GM12878 (cell line): ENCODE measurements around the gene PPRC1.

ENCODE experiments used
- CTCF ChIP-seq, 3 experiments: IDR thresholded peaks in 2 of 3; conservative IDR thresholded peaks in 1 of 3; 2 replicates each; pipeline ENCODE4 v1.5.1; 2011; ENCODE audit warnings: low read depth in 3 of 3, low read length in 3 of 3, mild to moderate bottlenecking in 3 of 3, control low read depth in 2 of 3, moderate library complexity in 2 of 3, inconsistent platforms in 1 of 3, mixed read lengths in 1 of 3; ENCODE audit not compliant: control insufficient read depth in 2 of 3, insufficient read depth in 1 of 3; ENCODE audit errors: extremely low read depth in 1 of 3
- EP300 ChIP-seq, 2 experiments: fragments of 150-350 bp in 1 of 2; IDR thresholded peaks; 2 replicates each; pipeline ENCODE4 v1.6.1; 2011 to 2012; ENCODE audit warnings: low read depth in 2 of 2, low read length in 2 of 2, borderline replicate concordance in 1 of 2, improper control_type of control experiment in 1 of 2, inconsistent platforms in 1 of 2; ENCODE audit not compliant: control insufficient read depth in 1 of 2
- EZH2 ChIP-seq: IDR thresholded peaks from 2 replicates; pipeline ENCODE4 v1.6.1; 2012; ENCODE audit warnings: low read depth, mild to moderate bottlenecking, control low read depth, inconsistent platforms, low read length, borderline replicate concordance; ENCODE audit not compliant: control insufficient read depth
- MXI1 ChIP-seq: fragments of 150-350 bp; IDR thresholded peaks from 2 replicates; pipeline ENCODE4 v1.6.1; 2011; ENCODE audit warnings: low read depth, mild to moderate bottlenecking, inconsistent platforms, low read length, improper control_type of control experiment
- POLR2A ChIP-seq: IDR thresholded peaks from 2 replicates; pipeline ENCODE4 v1.6.1; 2011; ENCODE audit warnings: low read depth, mild to moderate bottlenecking, low read length
- POLR2AphosphoS5 ChIP-seq: IDR thresholded peaks from 2 replicates; pipeline ENCODE4 v1.6.1; 2011; ENCODE audit warnings: mild to moderate bottlenecking, low read length, inconsistent platforms

GRCh38 chr10:102122450-102122849, 10.4 kb upstream of the PPRC1 start:
- TF ChIP-seq EZH2 (no peak), CTCF (IDR thresholded peaks at IDR 0.05 in 2 of 3, conservative IDR thresholded peaks at IDR 0.05 in 1 of 3; ENCODE audit: control insufficient read depth in 2 of 3, extremely low read depth in 1 of 3, insufficient read depth in 1 of 3, low read depth in 3 of 3, low read length in 3 of 3) (no peak), POLR2A (no peak), MXI1 (no peak), POLR2AphosphoS5 (no peak), EP300 (IDR thresholded peaks at IDR 0.05; ENCODE audit: borderline replicate concordance in 1 of 2, control insufficient read depth in 1 of 2, low read depth in 2 of 2, low read length in 2 of 2) (no peak)
